Natural killer cell treated with Interleukin-12 subunit alpha and Interleukin-12 subunit beta and Interleukin-15 and Interleukin-18, amount 100 ng/mL, for 72 hours (primary cell): ENCODE data around the gene AZU1. TPM values are rescaled to one million over a fixed set of nuclear protein-coding genes. Genes with fewer than 3 reads are reported as not detected.

Experiments
- ATAC-seq, 2 donors: fragments of 150-1000 bp; cut with Tn5 transposase in 1 of 2; sonication (Bioruptor Pico), chemical (Tn5 transposase) in 1 of 2; 2 replicates each; pipeline ENCODE4 v1.10.0; 2021
- DNase-seq: peaks from one replicate; pipeline ENCODE4 v3.0.0; 2022; ENCODE audit warnings: low spot score
- H3K27ac Mint-ChIP-seq, 2 donors: 1 replicate in 1 of 2; 2 replicates in 1 of 2; pipeline ENCODE4 v1.8.0; 2022; ENCODE audit warnings: mixed read lengths in 2 of 2, mild to moderate bottlenecking in 1 of 2, moderate library complexity in 1 of 2
- H3K27me3 Mint-ChIP-seq, 2 donors: 1 replicate in 1 of 2; 2 replicates in 1 of 2; pipeline ENCODE4 v1.8.0; 2022; ENCODE audit warnings: mixed read lengths in 2 of 2
- H3K36me3 Mint-ChIP-seq: one replicate; pipeline ENCODE4 v1.8.0; 2022; ENCODE audit warnings: mixed read lengths
- H3K4me1 Mint-ChIP-seq, 2 donors: 1 replicate in 1 of 2; 2 replicates in 1 of 2; pipeline ENCODE4 v1.8.0; 2022; ENCODE audit warnings: low read depth in 2 of 2, mixed read lengths in 2 of 2, mild to moderate bottlenecking in 1 of 2
- H3K4me3 Mint-ChIP-seq: one replicate; pipeline ENCODE4 v1.8.0; 2022; ENCODE audit warnings: mixed read lengths
- H3K9me3 Mint-ChIP-seq: 2 replicates; pipeline ENCODE4 v1.8.0; 2022; ENCODE audit warnings: mixed read lengths
- total RNA-seq, 2 donors: library from RNA; stranded (reverse); gene quantifications; one replicate each; pipeline ENCODE4 v1.2.3, GENCODE V29; 2022

AZU1 gene, protein sequence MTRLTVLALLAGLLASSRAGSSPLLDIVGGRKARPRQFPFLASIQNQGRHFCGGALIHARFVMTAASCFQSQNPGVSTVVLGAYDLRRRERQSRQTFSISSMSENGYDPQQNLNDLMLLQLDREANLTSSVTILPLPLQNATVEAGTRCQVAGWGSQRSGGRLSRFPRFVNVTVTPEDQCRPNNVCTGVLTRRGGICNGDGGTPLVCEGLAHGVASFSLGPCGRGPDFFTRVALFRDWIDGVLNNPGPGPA
- total RNA-seq = under 1 TPM; 0.25 to 0.36 TPM

DNA sequence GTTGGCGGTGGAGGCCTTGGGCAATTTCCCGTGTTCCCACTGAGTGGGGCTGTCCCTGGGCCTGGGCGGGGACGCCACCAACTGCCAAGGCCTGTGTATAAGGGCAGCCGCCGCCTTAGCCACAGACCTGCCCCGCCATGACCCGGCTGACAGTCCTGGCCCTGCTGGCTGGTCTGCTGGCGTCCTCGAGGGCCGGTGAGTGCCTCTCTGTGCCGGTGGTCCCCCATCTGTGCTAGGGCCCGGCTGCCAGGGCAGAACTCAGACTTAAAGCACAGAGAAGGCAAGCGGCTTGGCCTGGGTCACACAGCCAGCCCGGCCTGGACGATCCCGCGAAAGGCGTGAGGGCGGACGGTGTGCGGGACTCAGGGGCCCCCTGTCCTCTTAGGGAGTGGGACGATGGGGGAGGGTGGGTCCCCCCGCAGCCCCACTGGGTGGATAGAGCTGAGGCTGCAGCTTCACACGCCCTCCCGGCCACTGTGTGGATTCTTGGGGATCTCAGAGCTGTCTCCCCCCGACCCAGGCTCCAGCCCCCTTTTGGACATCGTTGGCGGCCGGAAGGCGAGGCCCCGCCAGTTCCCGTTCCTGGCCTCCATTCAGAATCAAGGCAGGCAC, at the start of gene AZU1:
Gene AZU1, plus strand, starts transcription at position 128 of the 612 bp plus-strand sequence. Its CDS starts 10 bp downstream, at position 138.
- ATAC-seq (peak; percentile 41 to 44), DNase-seq (no peak)
- Mint-ChIP-seq H3K4me1 (no peaks in the 10 kb centered on the region), H3K27ac (no peak within 1 kb of the TSS), H3K4me3 (no peak within 1 kb of the TSS), H3K36me3 (no peaks in the 10 kb centered on the region), H3K9me3 (no peaks in the 10 kb centered on the region), H3K27me3 (peaks cover 0 to 8% of the 10 kb centered on the region in 2 donors)

DNA sequence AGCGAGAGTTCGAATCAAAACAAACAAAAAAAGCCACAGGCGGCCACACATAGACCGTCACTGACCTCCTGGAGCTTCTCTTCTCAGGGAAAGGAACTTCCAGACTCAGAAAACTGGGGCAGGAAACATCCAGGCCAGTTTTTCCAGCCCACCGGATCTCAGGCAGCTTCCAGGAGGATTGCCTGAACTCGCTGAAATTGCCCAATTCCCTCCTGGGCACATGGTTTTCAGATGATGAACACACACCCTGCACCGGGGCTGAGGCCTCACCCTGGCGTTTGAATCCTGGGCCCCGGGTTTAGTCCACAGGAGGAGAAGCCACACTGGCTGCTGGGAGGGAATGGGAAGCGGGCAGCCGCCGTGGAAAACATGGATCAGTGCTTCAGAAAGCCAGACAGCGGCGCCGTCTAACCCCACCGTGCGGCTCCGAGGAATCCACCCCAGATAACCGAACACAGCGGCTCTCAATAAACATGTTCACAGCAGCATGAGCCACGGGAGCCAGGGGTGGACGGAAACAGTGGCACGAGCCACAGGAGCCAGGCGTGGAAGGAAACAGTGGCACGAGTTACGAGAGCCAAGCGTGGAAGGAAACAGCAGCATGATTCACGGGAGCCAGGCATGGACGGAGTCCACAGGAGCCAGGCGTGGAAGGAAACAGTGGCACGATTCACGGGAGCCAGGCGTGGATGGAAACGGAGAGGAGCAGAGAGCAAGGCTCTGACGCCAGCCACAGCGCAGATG, 48.6 kb upstream of the AZU1 start:
- Mint-ChIP-seq H3K36me3 (no peaks in the 10 kb centered on the region), H3K4me1 (no peaks in the 10 kb centered on the region), H3K4me3 (no peak overlapping the region), H3K27ac (no peak overlapping the region), H3K9me3 (no peaks in the 10 kb centered on the region), H3K27me3 (no peaks in the 10 kb centered on the region)
- ATAC-seq (no peak), DNase-seq (no peak)

DNA sequence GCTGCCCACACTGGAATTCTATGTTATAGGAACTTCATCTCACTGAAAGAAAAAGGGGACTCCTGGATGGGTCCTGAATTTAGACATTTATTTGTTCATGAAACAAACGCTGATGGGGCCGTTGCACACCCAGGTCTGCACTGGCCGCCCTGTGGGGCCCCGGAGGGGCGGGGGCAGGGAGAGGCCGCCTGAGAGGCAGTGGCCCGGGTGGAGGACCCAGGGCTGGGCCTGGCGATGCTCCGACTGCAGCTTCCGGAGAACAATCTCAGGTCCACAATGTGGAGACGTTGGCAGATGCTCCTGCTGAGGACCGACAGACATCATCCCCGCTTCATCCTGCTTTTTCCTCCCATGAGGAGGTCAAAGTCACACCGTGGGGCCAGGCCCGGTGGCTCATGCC, 46.7 kb upstream of the AZU1 start:
- DNase-seq = no peak
- H3K4me1 Mint-ChIP-seq = no peaks in the 10 kb centered on the region
- H3K9me3 Mint-ChIP-seq = no peaks in the 10 kb centered on the region
- no peak overlapping the region for H3K27ac Mint-ChIP-seq
- no peak for ATAC-seq
- H3K4me3 Mint-ChIP-seq = no peak overlapping the region
- no peaks in the 10 kb centered on the region for H3K36me3 Mint-ChIP-seq
- H3K27me3 Mint-ChIP-seq = no peaks in the 10 kb centered on the region

DNA sequence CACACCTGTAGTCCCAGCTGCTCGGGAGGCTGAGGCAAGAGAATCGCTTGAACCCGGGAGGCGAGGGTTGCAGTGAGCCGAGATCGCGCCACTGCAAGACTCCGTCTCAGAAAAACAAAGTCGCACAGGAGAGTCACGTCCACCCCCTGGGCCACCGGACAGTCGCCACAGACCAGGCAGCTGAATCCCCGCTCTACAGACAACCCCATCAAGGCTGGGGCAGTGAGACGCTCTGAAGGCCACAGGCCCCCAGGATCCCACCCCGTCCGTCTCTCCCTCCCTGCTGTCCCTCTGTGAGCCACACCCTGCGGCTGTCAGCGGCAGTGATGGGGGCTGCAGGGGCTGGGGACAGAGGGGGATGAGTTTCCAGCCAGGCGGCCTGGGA, 45.8 kb upstream of the AZU1 start:
- H3K36me3 Mint-ChIP-seq = no peaks in the 10 kb centered on the region
- H3K27ac Mint-ChIP-seq = no peak overlapping the region
- no peaks in the 10 kb centered on the region for H3K27me3 Mint-ChIP-seq
- no peak overlapping the region for H3K4me3 Mint-ChIP-seq
- H3K9me3 Mint-ChIP-seq = no peaks in the 10 kb centered on the region
- peak in 1 of 2 donors; percentile 33 for ATAC-seq
- H3K4me1 Mint-ChIP-seq = no peaks in the 10 kb centered on the region
- no peak for DNase-seq

DNA sequence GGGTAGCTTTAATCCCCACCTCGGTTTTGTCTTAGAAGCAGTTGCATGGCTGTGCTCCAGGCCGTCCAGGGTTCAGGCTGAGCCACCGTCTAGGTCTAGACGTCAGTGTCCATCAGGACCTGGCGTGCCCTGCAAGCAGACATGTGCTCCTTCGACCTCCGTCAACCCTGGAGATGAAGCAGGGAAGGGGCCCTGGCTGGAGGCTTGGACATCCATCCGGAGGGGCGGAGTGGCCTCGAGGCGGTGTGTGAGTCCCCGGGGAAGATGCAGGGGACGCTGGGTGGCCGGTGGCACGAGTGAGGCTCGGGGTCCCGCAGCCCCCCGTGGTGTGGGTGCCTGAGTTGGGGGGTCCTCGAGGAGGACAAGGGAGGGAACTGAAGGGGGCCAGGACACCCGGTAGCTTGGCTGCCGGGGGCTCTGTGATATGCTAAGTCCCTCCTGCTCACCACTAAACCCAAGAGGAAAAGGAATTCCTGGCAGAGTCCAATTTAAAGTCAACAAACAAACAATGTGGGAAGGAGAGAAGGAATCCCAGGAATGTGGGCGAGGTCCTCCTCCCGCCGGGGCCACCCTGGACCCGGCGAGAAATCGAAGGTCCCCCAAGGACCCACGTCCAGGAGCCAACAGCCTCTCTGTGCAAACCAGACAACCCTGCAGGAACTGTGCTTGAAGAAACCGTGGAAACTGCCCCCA, 45.3 kb upstream of the AZU1 start:
- ATAC-seq (peak in 1 of 2 donors; percentile 31), DNase-seq (no peak)
- H3K9me3 Mint-ChIP-seq = no peaks in the 10 kb centered on the region
- H3K36me3 Mint-ChIP-seq = no peaks in the 10 kb centered on the region
- H3K27me3 Mint-ChIP-seq = no peaks in the 10 kb centered on the region
- H3K4me1 Mint-ChIP-seq = no peaks in the 10 kb centered on the region
- H3K4me3 Mint-ChIP-seq = no peak overlapping the region
- H3K27ac Mint-ChIP-seq = no peak overlapping the region

DNA sequence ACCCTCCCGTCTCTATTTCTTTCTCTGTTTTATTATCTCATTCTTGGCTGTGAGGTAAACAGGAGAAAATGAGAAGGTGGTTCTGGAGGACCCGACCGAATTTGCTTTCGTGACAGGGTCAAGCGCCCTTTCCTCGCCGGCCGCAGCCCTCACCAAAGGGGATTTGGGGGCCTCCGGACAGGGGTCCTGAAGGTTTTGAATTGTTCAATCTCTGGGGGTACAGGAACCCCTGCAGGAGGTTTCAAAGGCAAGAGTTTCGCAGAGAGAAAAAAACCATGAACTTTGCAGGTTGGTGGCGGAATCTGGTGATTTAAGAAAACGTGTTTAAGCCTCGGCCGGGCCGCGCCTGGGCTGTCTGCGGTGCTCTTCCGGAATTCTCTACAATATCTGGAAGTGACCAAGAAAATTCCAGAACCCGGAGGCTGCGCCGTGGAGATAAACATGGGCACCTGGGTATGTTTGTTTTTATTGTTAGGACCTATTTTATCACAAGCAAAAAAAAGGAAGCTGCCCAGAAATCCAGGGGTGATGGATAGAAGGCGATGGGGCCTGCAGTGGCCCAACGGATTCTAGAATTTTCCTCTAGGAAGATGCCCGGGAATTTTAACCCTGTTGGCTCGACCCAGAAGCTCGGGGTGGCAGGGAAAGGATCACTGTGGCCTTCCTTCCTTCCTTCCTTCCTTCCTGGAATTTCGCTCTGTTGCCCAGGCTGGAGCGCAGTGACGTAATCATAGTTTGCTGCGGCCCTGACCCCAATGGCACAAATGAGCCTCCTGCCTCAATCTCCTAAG, 44.6 kb upstream of the AZU1 start:
- H3K4me1 Mint-ChIP-seq = no peaks in the 10 kb centered on the region
- H3K27me3 Mint-ChIP-seq = no peaks in the 10 kb centered on the region
- H3K27ac Mint-ChIP-seq = no peak overlapping the region
- no peaks in the 10 kb centered on the region for H3K36me3 Mint-ChIP-seq
- no peak for DNase-seq
- no peak for ATAC-seq
- H3K9me3 Mint-ChIP-seq = no peaks in the 10 kb centered on the region
- no peak overlapping the region for H3K4me3 Mint-ChIP-seq

DNA sequence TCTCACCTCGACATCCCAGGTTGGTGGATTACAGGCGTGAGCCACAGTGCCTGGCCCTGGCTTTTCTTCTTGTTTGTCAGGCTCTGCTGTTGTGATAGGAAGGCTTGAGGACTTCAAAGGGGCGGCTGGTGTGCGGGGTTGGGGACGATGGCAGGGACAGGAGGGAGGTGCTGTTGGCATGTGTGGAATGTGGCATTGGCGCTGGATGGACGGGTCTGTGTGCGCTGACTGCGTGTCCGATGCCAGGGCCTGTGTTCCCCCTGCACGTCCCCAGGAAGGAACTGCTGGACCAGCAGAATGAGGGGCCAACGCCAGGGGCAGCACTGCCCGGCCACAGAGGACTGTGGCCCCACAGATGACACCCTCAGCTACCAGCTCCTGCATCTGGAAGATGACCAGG, 43.1 kb upstream of the AZU1 start:
- ATAC-seq (no peak), DNase-seq (no peak)
- Mint-ChIP-seq H3K4me3 (no peak overlapping the region), H3K36me3 (no peaks in the 10 kb centered on the region), H3K9me3 (no peaks in the 10 kb centered on the region), H3K27ac (no peak overlapping the region), H3K27me3 (peaks cover 0 to 2% of the 10 kb centered on the region in 2 donors), H3K4me1 (no peaks in the 10 kb centered on the region)

DNA sequence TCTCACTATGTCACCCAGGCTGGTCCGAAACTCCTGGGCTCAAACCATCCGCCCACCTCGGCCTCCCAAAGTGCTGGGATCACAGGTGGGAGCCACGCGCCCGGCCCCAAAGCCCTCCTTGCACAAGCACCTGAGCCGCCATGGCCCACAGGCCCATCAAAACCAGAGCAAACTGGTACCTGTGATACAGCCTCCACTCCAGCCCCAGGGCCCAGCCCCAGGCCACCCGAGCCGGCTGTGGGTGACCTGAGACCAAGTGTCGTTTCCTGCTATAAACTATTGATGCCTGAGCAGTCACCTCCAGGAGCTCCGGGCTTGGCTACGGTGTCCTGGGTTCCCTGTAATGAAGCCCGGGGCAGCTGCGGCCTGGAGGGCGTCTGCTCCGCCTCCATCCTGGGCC, 40.1 kb upstream of the AZU1 start:
- Mint-ChIP-seq H3K27ac (no peak overlapping the region), H3K27me3 (peaks cover 0 to 5% of the 10 kb centered on the region in 2 donors), H3K4me1 (peaks cover 0 to 3% of the 10 kb centered on the region in 2 donors), H3K9me3 (no peaks in the 10 kb centered on the region), H3K4me3 (no peak overlapping the region), H3K36me3 (no peaks in the 10 kb centered on the region)
- ATAC-seq (no peak), DNase-seq (no peak)

DNA sequence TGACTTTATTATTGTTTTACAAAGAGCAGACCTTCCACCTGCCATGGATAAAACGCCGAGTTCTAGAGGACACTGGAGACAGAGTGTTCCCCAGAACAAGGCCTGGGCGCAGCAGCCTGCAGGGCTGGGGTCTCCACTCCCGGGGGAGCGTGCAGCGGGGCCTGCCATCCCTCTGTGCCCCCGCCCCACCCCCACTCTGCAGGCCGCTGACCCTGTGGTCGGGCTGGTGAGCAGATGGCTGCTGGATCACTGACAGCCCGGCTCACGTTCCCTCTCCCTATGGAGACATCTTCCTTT, 39.0 kb upstream of the AZU1 start:
- Mint-ChIP-seq H3K4me1 (peaks cover 0 to 3% of the 10 kb centered on the region in 2 donors), H3K36me3 (no peaks in the 10 kb centered on the region), H3K9me3 (no peaks in the 10 kb centered on the region), H3K27me3 (peaks cover 0 to 5% of the 10 kb centered on the region in 2 donors), H3K4me3 (no peak overlapping the region), H3K27ac (no peak overlapping the region)
- ATAC-seq = no peak
- DNase-seq = no peak

DNA sequence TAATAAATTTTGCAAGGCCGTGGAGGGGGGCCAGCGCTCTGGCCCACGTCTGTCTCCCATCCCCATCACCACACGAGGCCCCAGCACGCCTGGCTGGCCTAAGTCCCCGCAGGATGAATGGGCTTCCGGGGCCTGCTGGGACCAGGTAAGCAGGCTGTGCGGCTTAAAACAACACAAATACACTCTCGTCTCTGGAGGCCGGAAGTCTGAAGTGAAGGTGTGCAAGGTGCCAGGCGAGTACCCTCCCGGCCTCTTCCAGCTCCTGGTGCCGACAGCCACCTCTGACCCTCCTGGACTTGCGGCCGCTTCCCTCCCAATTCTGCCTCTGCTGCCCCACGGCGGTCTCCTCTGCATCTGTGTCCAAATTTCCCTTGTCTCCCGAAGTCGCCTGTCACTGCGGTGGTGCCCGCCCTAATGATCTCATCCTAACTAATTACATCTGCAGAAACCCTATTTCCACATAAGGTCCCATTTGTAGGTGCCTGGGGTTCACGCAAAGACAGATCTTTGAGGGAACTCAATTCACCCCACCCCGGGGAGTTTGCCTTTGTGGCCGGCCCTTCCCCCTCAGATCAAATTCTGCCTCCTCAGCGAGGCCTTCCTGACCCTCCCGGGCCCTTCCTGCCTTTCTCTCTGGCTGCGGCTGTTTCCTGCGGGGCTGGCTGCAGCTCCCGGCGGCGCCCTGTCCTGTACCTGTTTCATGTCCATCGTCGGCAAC, 38.5 kb upstream of the AZU1 start:
- H3K27me3 Mint-ChIP-seq = peaks cover 0 to 5% of the 10 kb centered on the region in 2 donors
- peaks cover 0 to 3% of the 10 kb centered on the region in 2 donors for H3K4me1 Mint-ChIP-seq
- H3K27ac Mint-ChIP-seq = peak overlapping the region in 1 of 2 donors; percentile 0
- no peak for DNase-seq
- no peak overlapping the region for H3K4me3 Mint-ChIP-seq
- H3K36me3 Mint-ChIP-seq = no peaks in the 10 kb centered on the region
- no peak for ATAC-seq
- H3K9me3 Mint-ChIP-seq = no peaks in the 10 kb centered on the region

DNA sequence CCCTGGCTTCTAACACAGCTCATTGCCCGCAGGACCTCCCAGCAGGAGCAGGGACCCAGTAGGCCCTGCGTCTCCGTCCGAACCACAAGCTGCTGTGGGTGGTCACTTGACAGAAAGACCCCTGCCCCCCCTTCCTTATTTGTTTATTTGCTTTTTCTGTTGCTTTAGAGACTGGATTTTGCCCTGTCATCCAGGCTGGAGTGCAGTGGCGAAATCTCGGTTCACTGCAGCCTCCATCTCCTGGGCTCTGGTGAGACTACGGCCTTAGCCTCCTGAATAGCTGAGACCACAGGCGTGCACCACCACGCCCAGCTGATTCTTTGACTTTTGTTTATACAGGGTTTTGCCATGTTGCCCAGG, 38.0 kb upstream of the AZU1 start:
- Mint-ChIP-seq H3K27me3 (peaks cover 0 to 5% of the 10 kb centered on the region in 2 donors), H3K36me3 (no peaks in the 10 kb centered on the region), H3K4me3 (no peak overlapping the region), H3K9me3 (no peaks in the 10 kb centered on the region), H3K4me1 (peaks cover 0 to 3% of the 10 kb centered on the region in 2 donors), H3K27ac (peak overlapping the region; percentile 0 to 54)
- no peak for ATAC-seq
- no peak for DNase-seq

DNA sequence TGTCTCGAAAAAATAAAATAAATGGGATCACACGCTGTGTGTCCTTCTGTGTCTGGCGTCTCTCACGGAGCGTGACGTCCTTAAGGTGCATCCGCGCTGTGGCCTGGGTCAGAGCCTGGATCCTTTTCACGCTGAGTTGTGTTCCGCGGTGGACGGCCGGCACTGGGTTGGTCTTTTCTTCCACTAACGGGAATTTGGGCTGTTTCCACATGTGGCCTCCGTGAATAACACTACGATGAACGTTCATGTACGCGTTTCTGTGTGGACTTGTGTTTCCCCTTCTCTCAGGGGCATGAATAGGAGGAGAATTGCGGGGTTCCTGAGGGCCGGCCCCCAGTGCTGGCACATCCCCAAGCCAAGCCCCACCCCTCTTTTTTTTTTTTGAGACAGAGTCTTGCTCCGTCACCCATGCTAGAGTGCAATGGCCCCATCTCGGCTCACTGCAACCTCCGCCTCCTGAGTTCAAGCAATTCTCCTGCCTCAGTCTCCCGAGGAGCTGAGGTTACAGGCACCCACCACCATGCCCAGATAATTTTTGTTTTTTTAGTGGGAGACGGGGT, 36.5 kb upstream of the AZU1 start:
- ATAC-seq (no peak), DNase-seq (no peak)
- no peak overlapping the region for H3K4me3 Mint-ChIP-seq
- peaks cover 0 to 5% of the 10 kb centered on the region in 2 donors for H3K27me3 Mint-ChIP-seq
- peaks cover 0 to 3% of the 10 kb centered on the region in 2 donors for H3K4me1 Mint-ChIP-seq
- H3K36me3 Mint-ChIP-seq = no peaks in the 10 kb centered on the region
- H3K27ac Mint-ChIP-seq = no peak overlapping the region
- H3K9me3 Mint-ChIP-seq = no peaks in the 10 kb centered on the region
